Inflammatory macrophage treated with lipopolysaccharide for 1 hour (primary cell): ENCODE measurements around the gene THAP10.
"Not testable (repeated sequence)": the region's sequence is repeated elsewhere in the genome, so short reads cannot be mapped to it uniquely, and the experiment has no call there.

ENCODE experiments used
- DNase-seq, 2 donors: peaks; one replicate each; pipeline ENCODE4 v3.0.0-alpha.2; 2020 to 2022

The THAP10 gene

GRCh38 chr15:70876011-70876410, 16.2 kb downstream of the THAP10 start:
- DNase-seq = no peak

- no peak for DNase-seq
These were observed 17.0 kb downstream of the THAP10 start for GRCh38 chr15:70875001-70875782.

DNA sequence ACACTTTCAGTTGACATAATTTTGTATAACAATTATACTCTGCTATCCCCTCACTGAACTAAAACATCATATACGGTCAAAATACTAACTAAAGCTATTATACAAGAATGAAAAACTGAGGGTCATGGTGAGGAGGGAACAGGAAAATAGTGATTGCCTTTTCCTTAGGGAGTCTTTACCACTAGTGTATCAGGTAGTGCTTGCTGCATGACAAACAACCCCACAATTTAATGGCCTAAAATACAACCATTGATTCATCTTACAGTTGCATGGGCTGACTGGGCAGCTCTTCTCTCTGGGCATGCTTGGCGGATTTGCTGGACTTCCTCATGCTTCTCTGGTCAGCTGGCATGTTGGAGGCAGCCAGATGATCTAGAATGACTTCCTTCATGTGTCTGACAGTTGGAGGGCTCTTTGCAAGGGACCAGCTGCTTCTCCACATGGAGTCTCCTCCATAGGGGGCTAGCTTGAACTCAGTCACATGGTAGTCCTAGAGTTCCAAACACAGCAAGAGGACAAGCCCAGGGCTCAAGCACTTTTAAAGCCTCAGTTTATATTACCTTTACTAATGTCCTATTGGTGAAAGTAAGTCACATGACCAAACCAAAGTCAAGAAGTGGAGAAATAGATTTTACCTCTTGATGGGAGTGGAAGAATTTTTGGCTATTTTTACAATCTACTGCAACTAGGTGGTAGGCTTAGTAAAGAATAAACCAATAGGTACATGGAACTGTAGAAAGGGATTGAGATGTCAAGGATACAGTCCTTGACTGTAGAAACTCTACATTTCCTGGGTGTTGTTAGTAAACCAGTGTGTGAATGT, 18.8 kb downstream of the THAP10 start:
- no peak for DNase-seq

GRCh38 chr15:70871490-70871889, 20.7 kb downstream of the THAP10 start:
- not testable (repeated sequence) for DNase-seq

- no peak for DNase-seq
These were observed 22.2 kb downstream of the THAP10 start for GRCh38 chr15:70870051-70870450.

GRCh38 chr15:70869346-70869745, 22.9 kb downstream of the THAP10 start:
- DNase-seq = no peak

GRCh38 chr15:70867911-70868467, 24.2 kb downstream of the THAP10 start:
- no peak for DNase-seq

GRCh38 chr15:70866982-70867641, 25.1 kb downstream of the THAP10 start:
- no peak for DNase-seq

GRCh38 chr15:70863450-70864218, 28.6 kb downstream of the THAP10 start:
- DNase-seq = no peak

GRCh38 chr15:70859998-70860397, 32.2 kb downstream of the THAP10 start:
- no peak for DNase-seq

DNA sequence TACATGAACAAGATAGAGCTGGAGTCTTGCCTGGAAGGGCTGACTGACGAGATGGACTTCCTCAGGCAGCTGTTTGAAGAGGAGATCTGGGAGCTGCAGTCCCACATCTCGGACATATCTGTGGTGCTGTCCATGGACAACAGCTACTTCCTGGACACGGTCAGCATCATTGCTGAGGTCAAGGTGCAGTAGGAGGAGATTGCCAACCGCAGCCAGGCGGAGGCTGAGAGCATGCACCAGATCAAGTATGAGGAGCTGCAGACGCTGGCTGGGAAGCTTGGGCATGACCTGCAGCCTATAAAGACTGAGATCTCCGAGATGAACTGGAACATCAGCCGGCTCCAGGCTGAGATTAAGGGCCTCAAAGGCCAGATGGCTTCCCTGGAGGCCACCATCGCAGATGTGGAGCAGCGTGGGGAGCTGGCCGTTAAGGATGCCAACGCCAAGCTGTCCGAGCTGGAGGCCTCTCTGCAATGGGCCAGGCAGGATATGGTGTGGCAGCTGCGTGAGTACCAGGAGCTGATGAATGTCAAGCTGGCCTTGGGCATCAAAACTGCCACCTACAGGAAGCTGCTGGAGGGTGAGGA, 32.8 kb downstream of the THAP10 start:
- no peak for DNase-seq

DNA sequence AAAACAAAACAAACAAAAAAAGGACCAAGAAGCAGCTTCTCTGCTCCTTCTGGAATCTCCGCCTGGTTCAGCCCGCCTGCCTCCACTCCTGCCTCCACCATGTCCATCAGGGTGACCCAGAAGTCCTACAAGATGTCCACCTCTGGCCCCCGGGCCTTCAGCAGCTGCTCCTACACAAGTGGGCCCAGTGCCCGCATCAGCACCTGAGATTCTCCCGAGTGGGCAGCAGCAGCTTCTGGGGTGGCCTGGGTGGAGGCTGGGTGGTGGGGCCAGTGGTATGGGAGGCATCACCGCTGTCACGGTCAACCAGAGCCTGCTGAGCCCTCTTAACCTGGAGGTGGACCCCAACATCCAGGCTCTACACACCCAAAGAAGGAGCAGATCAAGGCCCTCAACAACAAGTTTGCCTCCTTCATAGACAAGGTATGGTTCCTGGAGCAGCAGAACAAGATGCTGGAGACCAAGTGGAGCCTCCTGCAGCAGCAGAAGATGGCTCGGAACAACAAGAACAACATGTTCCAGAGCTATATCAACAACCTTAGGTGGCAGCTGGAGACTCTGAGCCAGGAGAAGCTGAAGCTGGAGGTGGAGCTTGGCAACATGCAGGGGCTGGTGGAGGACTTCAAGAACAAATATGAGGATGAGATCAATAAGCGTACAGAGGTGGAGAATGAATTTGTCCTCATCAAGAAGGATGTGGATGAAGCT, 33.5 kb downstream of the THAP10 start:
- not testable (repeated sequence) for DNase-seq

- DNase-seq = no peak
These were observed 34.5 kb downstream of the THAP10 start for GRCh38 chr15:70857562-70858285.

DNA sequence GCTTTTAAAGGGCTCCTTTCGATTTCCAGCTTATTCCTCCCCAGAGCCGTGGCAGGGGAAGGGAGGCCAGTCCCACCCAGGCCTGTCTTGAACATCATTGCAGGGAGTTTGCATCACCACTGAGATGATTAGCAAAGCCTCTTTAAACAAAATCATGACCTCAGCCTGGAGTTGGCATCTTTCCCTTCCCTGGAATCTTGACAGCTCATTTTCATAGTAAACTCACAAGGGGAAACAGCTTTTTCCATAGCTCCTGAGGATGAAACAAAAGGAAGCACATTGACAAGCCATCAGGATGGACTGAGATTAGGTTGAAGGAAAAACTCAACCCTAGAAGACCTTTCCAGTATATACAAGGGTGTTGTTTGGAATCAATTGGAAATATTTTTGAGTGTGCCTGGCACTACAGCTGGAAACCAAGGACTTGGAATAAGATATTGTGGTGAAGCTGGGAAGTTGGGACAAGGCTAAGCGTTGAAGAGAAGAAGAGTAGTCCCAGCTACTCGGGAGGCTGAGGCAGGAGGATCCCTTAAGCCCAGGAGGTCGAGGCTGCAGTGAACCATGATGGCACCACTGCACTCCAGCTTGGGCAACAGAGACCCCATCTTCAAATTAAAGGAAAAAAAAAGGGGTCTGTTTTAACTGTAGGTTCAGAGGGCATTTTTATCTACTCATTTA, 35.2 kb downstream of the THAP10 start:
- DNase-seq = no peak

GRCh38 chr15:70856177-70856883, 35.9 kb downstream of the THAP10 start:
- no peak for DNase-seq

DNA sequence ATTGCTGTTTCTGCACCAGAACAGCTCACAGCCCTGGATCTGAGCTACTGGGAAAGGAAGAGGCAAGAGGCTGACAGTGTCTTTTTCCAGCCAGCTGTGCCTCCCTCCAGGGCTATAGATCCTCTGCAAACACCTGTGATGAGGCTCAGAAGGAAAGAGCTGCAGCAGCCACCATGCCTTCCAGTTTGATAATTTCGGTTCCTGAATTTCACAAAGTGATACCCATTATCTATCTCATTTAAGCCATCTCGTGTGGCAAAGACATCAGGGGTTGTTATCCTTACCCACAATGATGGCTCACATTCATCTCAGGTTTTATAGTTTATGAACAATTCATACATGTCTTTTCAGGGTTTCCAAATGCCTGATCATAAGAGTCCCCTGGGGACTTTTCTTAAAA, 36.5 kb downstream of the THAP10 start:
- no peak for DNase-seq

DNA sequence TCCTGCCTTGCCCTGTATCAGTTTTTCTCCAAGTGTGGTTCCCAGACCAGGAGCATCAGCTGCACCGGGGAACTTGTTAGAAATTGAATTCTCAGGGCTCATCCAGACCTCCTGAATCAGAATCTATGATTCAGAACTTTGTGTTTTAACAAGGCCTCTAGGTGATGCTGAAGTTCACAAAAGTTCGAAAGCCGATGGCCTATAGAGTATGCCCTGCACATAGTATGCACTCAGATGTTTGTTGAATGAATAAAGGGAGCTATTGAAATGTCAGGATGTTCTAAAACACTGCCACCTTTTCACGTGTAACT, 37.6 kb downstream of the THAP10 start:
- DNase-seq = no peak

GRCh38 chr15:70853973-70854665, 38.1 kb downstream of the THAP10 start, which contains the start of gene LARP6:
TSS of gene LARP6 (minus strand) at chr15:70854157. CDS start at chr15:70854088, 69 bp downstream.
- DNase-seq = no peak
